ENCODE results near the gene RTF2. TPM values are rescaled to one million over a fixed set of nuclear protein-coding genes. Genes with fewer than 3 reads are reported as not detected.
"Not testable (repeated sequence)": the region's sequence is repeated elsewhere in the genome, so short reads cannot be mapped to it uniquely, and the experiment has no call there.

The RTF2 gene
- total RNA-seq, 1 donor from 2014 or later, result 66.3 TPM

DNA sequence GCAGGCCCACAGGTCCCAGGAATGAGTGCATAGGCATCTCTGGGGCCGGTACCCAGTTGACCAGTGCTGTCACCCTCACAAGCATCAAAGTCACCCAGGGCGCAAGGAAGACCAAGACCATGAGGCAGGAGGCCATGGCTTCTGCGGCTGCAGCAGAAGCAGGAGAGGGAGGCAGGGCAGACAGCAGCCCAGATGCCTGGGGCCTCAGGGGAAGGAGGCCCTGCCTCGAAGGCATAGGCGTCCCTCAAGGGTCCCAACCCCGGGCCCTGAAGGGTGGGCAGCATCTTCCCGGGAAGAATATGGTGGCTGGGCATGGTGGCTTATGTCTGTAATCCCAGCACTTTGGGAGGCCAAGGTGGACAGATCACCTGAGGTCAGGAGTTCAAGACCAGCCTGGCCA lies 59.1 kb downstream of the RTF2 start:
- DNase-seq, result no peak
- Mint-ChIP-seq H3K4me1 (ENCODE audit: low read depth, unreplicated experiment) (no peaks in the 10 kb centered on the region), H3K9me3 (ENCODE audit: unreplicated experiment) (peaks cover 3% of the 10 kb centered on the region), H3K27me3 (ENCODE audit: unreplicated experiment) (peaks cover 4% of the 10 kb centered on the region), H3K4me3 (ENCODE audit: unreplicated experiment) (no peak overlapping the region), H3K27ac (ENCODE audit: unreplicated experiment) (no peak overlapping the region), H3K36me3 (ENCODE audit: unreplicated experiment) (no peaks in the 10 kb centered on the region)
- TF ChIP-seq CTCF (IDR thresholded peaks at IDR 0.05; ENCODE audit: partially characterized antibody, unreplicated experiment), result no peak

DNA sequence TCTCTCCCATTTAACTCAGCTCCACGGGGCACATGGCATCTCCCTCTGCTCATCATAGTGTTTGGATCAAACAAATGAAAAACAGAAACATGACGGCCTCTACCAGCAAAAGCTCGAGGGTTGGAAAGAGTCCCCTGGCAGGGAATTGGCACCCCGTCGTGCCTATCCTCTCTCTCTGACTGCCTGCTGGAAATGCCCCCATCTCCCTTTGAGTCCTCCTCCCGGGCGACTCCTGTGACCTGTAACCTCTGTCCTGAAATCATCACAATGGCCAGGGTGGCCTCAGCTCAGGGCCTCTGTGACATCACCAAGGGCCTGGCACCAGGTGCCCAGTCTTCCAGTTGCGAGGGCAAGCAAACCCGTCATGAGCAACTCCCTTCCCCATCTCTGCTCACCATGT lies 64.5 kb downstream of the RTF2 start, which contains the start of gene FAM209B:
TSS of gene FAM209B (plus strand) at position 301 of the 400 bp plus-strand sequence. CDS start at position 397, 96 bp downstream.
- H3K36me3 Mint-ChIP-seq (ENCODE audit: unreplicated experiment); H3K9me3 Mint-ChIP-seq (ENCODE audit: unreplicated experiment); DNase-seq; H3K27me3 Mint-ChIP-seq (ENCODE audit: unreplicated experiment); H3K4me1 Mint-ChIP-seq (ENCODE audit: low read depth, unreplicated experiment); H3K27ac Mint-ChIP-seq (ENCODE audit: unreplicated experiment); H3K4me3 Mint-ChIP-seq (ENCODE audit: unreplicated experiment): not testable (repeated sequence)

DNA sequence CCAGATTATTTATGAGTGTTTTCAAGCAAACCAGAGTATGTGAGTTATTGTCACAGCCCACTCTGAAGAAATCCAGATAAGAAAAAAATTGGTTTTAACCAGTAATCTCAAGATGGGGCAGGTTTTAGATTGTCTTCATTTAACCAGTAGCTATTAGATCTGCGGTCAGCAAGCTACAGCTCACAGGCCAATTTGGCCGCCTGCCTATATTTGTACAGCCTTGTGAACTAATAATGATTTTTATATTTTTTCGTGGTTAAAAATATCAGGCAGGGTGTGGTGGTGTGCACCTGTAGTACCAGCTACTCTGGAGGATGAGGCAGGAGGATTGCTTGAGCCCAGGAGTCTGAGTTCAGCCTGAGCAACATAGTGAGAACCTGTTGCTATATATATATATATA lies 69.6 kb downstream of the RTF2 start:
- Mint-ChIP-seq H3K4me3 (ENCODE audit: unreplicated experiment) (no peak overlapping the region), H3K27ac (ENCODE audit: unreplicated experiment) (no peak overlapping the region), H3K9me3 (ENCODE audit: unreplicated experiment) (no peaks in the 10 kb centered on the region), H3K36me3 (ENCODE audit: unreplicated experiment) (no peaks in the 10 kb centered on the region), H3K27me3 (ENCODE audit: unreplicated experiment) (no peaks in the 10 kb centered on the region), H3K4me1 (ENCODE audit: low read depth, unreplicated experiment) (peaks cover 3% of the 10 kb centered on the region)
- TF ChIP-seq CTCF (IDR thresholded peaks at IDR 0.05; ENCODE audit: partially characterized antibody, unreplicated experiment), result no peak
- no peak for DNase-seq

DNA sequence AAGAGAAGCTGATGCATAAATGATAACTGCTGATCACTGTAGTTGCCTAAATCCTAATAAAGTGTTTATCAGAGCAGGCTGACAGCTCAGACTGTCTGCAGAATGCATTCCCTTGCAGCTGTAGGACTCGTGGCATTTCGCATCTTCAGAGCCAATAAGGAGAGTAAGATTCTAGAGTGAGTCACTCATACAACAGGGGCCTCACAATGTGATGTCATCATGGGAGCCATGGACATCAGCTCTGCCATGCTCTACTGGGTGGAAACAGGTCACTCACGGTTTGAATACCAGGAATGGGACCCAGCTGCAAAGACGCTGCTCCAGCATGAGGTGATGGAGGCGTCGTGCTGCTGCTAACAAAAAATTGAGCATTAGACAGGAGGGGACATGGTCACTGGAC lies 72.0 kb downstream of the RTF2 start:
- H3K4me1 Mint-ChIP-seq (ENCODE audit: low read depth, unreplicated experiment), result peaks cover 3% of the 10 kb centered on the region
- H3K27ac Mint-ChIP-seq (ENCODE audit: unreplicated experiment), result no peak overlapping the region
- TF ChIP-seq CTCF (IDR thresholded peaks at IDR 0.05; ENCODE audit: partially characterized antibody, unreplicated experiment), result no peak
- no peaks in the 10 kb centered on the region for H3K9me3 Mint-ChIP-seq (ENCODE audit: unreplicated experiment)
- H3K27me3 Mint-ChIP-seq (ENCODE audit: unreplicated experiment), result no peaks in the 10 kb centered on the region
- H3K36me3 Mint-ChIP-seq (ENCODE audit: unreplicated experiment), result no peaks in the 10 kb centered on the region
- no peak overlapping the region for H3K4me3 Mint-ChIP-seq (ENCODE audit: unreplicated experiment)
- no peak for DNase-seq

GRCh38 chr20:56542489-56543030 lies 74.1 kb downstream of the RTF2 start:
- peaks cover 3% of the 10 kb centered on the region for H3K4me1 Mint-ChIP-seq (ENCODE audit: low read depth, unreplicated experiment)
- no peak for DNase-seq
- H3K4me3 Mint-ChIP-seq (ENCODE audit: unreplicated experiment), result no peak overlapping the region
- peaks cover 3% of the 10 kb centered on the region for H3K9me3 Mint-ChIP-seq (ENCODE audit: unreplicated experiment)
- TF ChIP-seq CTCF (IDR thresholded peaks at IDR 0.05; ENCODE audit: partially characterized antibody, unreplicated experiment), result no peak
- H3K36me3 Mint-ChIP-seq (ENCODE audit: unreplicated experiment), result peaks cover 4% of the 10 kb centered on the region
- no peak overlapping the region for H3K27ac Mint-ChIP-seq (ENCODE audit: unreplicated experiment)
- no peaks in the 10 kb centered on the region for H3K27me3 Mint-ChIP-seq (ENCODE audit: unreplicated experiment)

Data from glutamatergic neuron (in vitro differentiated cells).